Left ventricle myocardium inferior (tissue), 1 donor: ENCODE measurements around the gene SNAPC4. TPM values are rescaled to one million over a fixed set of nuclear protein-coding genes. Genes with fewer than 3 reads are reported as not detected.
A peak's percentile ranks its signal among the peaks of the same experiment; 100 is the strongest.

Source experiments
- DNase-seq: peaks from one replicate; pipeline ENCODE4 v3.0.0-alpha.2; 2020
- H3K27ac ChIP-seq: fragments of 200-600 bp; replicated peaks from 2 replicates; pipeline ENCODE4 v1.8.0; 2021
- H3K27me3 ChIP-seq: fragments of 200-600 bp; 2 replicates; pipeline ENCODE4 v1.8.0; 2021; ENCODE audit warnings: low read depth
- H3K36me3 ChIP-seq: fragments of 200-600 bp; 2 replicates; pipeline ENCODE4 v1.8.0; 2021
- H3K4me1 ChIP-seq: fragments of 200-600 bp; 2 replicates; pipeline ENCODE4 v1.8.0; 2021
- H3K4me3 ChIP-seq: fragments of 200-600 bp; 2 replicates; pipeline ENCODE4 v1.8.0; 2021; ENCODE audit warnings: mild to moderate bottlenecking, moderate library complexity
- H3K9me3 ChIP-seq: fragments of 200-600 bp; replicated peaks from 2 replicates; pipeline ENCODE4 v1.8.0; 2021
- intact Hi-C: fragments of 100-400 bp; cut with micrococcal nuclease; formaldehyde crosslinking; loops from one replicate; pipeline ENCODE4 v1.11.0; 2022
- total RNA-seq: library from RNA; stranded (reverse); fragmentation: NEBNext Ultra II Directional; extraction: Animal tissue kit (Norgen Biotek cat#: 25700); gene quantifications from one replicate; pipeline ENCODE4 v1.2.1, GENCODE V29; 2021
- TF ChIP-seq, protein P1 (sequence below): fragments of 200-600 bp; IDR thresholded peaks from 2 replicates; pipeline ENCODE4 v1.8.0; 2021; ENCODE audit warnings: antibody characterized with exemption, mild to moderate bottlenecking, borderline replicate concordance
- donor health status: DM: no; HTN: yes; CAD: no; lungs with severe emphysema.

The SNAPC4 gene
- total RNA-seq, 1 donor from 2014 or later: 5.2 TPM

GRCh38 chr9:136361754-136362449 lies 38.1 kb downstream of the SNAPC4 start:
- DNase-seq: no peak
- peak overlapping the region; percentile 99 for H3K27ac ChIP-seq
- TF ChIP-seq, protein P1, sequence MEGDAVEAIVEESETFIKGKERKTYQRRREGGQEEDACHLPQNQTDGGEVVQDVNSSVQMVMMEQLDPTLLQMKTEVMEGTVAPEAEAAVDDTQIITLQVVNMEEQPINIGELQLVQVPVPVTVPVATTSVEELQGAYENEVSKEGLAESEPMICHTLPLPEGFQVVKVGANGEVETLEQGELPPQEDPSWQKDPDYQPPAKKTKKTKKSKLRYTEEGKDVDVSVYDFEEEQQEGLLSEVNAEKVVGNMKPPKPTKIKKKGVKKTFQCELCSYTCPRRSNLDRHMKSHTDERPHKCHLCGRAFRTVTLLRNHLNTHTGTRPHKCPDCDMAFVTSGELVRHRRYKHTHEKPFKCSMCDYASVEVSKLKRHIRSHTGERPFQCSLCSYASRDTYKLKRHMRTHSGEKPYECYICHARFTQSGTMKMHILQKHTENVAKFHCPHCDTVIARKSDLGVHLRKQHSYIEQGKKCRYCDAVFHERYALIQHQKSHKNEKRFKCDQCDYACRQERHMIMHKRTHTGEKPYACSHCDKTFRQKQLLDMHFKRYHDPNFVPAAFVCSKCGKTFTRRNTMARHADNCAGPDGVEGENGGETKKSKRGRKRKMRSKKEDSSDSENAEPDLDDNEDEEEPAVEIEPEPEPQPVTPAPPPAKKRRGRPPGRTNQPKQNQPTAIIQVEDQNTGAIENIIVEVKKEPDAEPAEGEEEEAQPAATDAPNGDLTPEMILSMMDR: peak; percentile 15
- intact Hi-C loops: no loop called here
- no peaks in the 10 kb centered on the region for H3K9me3 ChIP-seq
- H3K4me1 ChIP-seq: peaks cover 43% of the 10 kb centered on the region
- H3K36me3 ChIP-seq: peaks cover 8% of the 10 kb centered on the region
- H3K4me3 ChIP-seq: peak overlapping the region; percentile 81
- no peaks in the 10 kb centered on the region for H3K27me3 ChIP-seq

DNA sequence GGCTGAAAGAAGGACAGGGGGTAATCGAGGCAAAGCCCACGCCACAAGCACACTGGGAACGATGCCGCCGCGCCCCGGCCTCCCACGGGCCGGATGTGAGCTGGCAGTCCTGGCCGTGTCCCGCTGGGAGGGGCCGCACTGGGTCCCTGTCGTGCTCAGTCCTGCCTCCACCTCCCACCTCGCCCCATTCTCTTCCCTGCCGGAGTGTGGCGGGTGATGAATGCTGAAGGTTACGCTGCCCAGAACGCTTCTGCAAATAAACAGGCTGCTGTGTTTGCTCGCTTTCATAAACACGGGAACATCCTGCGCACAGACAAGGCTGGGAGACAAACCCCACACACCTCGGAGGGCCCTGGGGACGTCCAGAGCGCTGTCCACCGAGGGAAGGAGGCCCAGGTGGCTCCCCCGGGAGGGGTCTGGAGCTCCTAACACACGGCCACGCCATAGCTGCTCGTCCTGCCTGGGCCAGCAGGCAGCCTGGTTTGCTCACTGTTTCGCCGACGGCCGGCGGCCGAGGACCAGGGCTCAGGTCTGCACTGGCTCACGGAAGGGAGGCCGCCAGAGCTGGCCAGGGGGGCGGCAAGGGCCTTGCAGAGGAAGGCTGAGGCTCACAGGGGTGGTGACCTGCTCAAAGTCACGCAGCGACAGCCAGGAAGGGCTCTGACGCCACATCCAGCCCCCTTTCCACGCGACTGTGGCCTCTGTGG lies 38.8 kb downstream of the SNAPC4 start:
- H3K4me3 ChIP-seq: peak overlapping the region; percentile 81
- peak overlapping the region; percentile 99 for H3K27ac ChIP-seq
- intact Hi-C loops: no loop called here
- peaks cover 50% of the 10 kb centered on the region for H3K4me1 ChIP-seq
- no peak for DNase-seq
- TF ChIP-seq, protein P1: no peak
- no peaks in the 10 kb centered on the region for H3K27me3 ChIP-seq
- peaks cover 15% of the 10 kb centered on the region for H3K36me3 ChIP-seq
- H3K9me3 ChIP-seq: no peaks in the 10 kb centered on the region

GRCh38 chr9:136359774-136360718 lies 39.9 kb downstream of the SNAPC4 start:
- Histone ChIP-seq H3K27me3 (no peaks in the 10 kb centered on the region), H3K9me3 (no peaks in the 10 kb centered on the region), H3K4me3 (no peak overlapping the region), H3K4me1 (peaks cover 59% of the 10 kb centered on the region), H3K36me3 (peaks cover 22% of the 10 kb centered on the region), H3K27ac (peak overlapping the region; percentile 99)
- TF ChIP-seq, protein P1: no peak
- DNase-seq: no peak
- intact Hi-C loops: no loop called here

GRCh38 chr9:136358888-136359287 lies 41.1 kb downstream of the SNAPC4 start:
- no peak for DNase-seq
- H3K36me3 ChIP-seq: peaks cover 22% of the 10 kb centered on the region
- H3K4me1 ChIP-seq: peaks cover 64% of the 10 kb centered on the region
- peak overlapping the region; percentile 99 for H3K27ac ChIP-seq
- no peaks in the 10 kb centered on the region for H3K9me3 ChIP-seq
- no peak overlapping the region for H3K4me3 ChIP-seq
- TF ChIP-seq, protein P1: no peak
- H3K27me3 ChIP-seq: no peaks in the 10 kb centered on the region
- intact Hi-C loops: no loop called here

DNA sequence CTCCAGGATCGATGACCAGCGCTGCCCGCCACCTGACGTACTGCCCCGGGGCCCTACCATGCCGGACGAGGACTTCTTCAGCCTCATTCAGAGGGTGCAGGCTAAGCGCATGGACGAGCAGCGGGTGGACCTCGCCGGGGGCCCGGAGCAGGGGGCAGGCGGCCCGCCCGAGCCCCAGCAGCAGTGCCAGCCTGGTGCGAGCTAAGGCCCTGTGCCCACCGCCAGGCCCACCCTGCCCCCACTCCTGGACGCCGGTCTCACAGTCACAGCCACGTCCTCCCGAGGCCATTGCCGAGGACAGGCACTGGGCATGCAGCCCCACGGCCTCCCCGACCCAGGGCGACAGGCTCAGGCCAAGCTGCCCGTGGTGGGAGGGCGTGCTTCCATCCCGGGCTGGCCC lies 42.0 kb downstream of the SNAPC4 start:
- DNase-seq: no peak
- Histone ChIP-seq H3K9me3 (no peaks in the 10 kb centered on the region), H3K4me1 (peaks cover 70% of the 10 kb centered on the region), H3K4me3 (no peak overlapping the region), H3K27me3 (no peaks in the 10 kb centered on the region), H3K27ac (peak overlapping the region; percentile 99), H3K36me3 (peaks cover 22% of the 10 kb centered on the region)
- intact Hi-C loops: no loop called here
- TF ChIP-seq, protein P1: no peak
